CD4-positive, alpha-beta T cell treated with Interferon gamma for 1 hour (primary cell): ENCODE results near the gene TEPSIN.

Experiments used
- DNase-seq: peaks from one replicate; pipeline ENCODE4 v3.0.0-alpha.2; 2020

The TEPSIN gene

DNA sequence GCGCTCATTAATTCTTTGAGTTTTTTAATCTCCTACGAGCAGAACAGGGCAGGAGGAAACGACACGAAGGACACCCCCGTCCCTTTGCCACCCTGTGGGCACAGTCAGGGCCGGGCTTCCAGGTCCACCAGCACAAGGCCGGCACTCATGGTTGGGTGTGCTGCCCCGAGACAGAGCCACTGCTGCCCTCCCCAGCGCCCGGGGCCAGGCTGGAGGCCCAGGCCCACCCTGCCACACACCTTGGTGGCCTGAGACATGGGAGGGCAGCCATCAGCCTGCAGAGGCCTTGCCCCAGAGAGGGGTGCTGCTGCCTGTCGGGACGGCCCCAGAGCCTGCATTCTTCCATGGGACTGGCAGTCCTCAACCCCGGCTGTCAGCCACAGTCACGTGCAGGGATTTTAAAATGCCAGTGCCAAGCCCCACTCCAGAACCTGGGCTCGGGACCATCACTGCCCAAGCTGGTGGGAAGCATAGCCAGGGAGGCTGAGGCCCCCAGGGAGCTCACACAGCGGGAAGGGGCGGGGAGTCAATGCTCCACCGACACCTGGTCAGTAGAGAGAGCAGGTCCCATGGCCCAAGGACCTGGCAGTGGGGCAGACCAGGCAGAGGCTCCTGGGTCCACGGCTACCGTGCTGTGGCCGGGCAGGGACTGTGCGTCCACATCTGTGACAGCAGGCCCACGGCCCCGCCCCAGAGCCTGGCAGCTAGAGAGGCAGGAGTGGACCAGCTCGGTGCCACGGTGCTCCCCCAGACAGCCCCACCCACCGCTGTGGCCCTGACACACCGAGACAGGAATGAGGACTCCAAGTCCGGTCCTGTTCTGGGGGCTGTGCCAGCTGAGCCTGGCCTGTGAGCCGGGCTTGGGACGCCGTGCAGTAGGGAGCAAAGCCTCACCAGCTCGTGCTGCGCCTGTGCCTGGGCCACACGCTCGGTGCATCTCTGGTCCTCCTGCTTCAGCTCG, 43.6 kb downstream of the TEPSIN start:
- DNase-seq: no peak

DNA sequence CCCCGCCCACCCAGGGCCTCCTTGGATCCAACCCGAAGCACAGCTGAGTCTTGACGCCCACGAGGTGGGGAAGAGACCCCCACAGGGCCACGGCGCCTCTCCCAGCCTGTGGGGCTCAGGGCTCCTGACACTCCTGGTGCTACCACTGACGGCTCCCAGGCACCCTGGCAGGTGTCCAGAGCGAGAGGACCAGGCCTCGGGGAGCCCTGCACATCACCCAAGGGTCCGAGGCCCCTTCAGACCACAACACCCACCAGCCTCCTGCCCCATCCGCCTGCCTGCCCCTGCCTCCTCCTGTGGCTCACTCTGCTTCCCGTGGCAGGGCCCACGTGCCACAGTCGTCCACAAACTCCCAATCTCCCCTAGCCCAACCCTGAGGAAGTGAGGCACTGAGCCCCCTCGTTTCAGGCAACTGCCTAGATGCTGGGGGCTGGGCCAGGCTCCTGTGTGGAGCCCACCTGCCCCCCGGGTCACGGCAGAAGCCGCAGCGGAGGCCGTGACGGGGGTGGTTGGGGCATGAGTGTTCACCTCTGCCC, 44.6 kb downstream of the TEPSIN start:
- no peak for DNase-seq

DNA sequence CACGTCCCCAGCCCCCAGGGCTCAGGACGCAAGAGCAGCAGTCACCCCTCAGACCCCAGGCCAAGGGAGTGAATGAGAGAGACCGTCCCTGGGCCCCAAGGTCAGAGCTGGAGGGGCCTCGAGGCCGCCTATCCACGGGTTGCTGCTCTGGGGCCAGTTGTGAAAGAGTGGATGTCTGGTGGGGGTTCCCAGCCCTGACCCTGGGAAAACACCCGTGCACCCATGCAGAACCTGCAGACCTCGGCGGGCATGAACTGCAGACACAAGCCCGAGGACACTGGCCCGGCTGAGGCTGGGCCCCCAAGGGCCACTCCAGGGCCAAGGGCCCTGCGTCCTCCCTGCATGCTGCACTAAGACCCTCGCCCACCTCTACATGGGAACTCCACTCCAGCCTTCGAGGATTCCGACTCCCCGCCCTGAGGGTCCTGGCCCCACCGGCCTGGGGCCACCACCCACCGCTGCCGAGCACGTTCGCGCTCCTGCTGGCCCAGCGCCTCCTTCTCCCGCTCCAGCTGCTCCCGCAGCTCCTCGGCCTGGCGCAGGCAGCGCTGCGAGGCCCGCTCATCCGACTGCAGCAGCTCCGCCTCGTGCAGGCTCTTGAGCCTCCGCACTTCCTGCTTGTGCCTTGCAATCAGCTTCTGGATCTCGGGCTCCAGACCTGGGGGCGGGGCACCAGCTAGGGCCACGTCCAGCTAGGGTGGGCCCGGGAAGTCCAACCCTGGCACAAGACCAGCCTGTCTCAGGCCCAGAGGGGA, 45.2 kb downstream of the TEPSIN start:
- no peak for DNase-seq

DNA sequence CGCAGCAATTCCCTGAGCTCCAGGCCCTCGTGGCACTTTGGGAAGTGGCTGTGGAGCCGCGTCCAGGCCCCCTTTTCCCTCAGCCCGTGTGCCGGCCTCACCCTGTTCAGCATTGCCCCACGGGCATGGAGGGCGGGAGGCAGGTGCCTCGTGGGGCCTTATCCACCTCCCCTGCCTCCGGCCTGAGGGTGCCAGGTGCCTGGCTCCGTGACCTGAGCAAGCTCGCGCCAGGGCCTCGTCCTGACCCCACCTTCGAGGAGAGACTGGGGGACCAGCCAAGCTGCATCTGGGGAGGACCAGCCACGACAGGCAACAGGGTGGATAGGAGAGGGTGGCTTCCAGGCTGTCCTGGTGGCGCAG, 45.8 kb downstream of the TEPSIN start:
- DNase-seq: no peak

DNA sequence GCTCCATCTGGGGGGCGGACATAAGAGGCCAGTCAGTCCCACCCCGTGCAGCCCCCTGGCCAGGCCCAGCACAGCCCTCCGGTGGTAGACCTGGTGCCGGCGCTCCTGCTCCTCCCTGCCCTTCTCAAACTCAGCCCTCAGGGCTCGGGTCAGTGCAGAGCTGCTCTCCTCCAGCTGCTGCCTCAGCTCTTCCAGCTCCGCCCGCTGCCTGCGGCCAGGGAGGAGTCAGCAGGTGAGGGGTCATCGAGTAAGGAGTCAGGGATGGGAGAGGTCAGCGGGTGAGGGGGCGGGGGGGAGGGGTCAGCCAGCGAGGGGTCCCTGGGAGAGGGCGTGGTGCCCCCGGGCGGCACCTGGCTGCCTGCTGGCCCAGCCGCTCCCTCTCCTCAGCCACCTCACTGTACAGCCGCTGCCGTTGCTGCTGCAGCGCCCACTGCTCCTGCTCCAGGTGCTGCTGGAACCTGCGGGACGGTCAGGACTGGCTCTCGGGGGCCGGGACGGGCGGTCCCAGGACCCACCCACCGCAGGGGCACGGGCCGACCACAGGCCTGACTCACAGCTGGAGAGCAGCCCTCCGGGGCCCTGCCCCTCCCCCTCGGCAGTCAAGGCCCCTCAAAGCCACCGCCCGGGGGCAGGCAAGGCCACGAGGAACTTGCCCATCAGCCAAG, 46.3 kb downstream of the TEPSIN start:
- DNase-seq: no peak

DNA sequence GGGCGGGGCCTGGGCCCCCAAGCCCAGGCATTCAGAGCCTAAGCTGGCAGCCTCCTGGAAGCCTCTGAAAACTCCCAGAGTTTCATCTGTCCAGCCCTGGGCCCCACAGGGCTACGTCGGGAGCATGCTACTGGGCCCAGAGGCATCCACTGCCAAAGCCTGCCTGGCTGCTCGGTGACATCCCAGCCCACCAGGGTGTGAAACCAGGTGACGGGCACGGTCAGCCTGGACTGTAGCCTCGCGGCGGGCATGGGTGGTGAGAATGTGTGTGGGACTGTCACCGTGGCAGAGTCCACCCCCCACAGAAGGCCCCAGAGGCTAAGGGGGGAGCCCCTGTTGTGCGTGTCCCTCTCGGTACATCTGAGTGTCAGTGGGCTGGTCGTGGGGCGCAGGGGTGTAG, 47.2 kb downstream of the TEPSIN start:
- DNase-seq: no peak

DNA sequence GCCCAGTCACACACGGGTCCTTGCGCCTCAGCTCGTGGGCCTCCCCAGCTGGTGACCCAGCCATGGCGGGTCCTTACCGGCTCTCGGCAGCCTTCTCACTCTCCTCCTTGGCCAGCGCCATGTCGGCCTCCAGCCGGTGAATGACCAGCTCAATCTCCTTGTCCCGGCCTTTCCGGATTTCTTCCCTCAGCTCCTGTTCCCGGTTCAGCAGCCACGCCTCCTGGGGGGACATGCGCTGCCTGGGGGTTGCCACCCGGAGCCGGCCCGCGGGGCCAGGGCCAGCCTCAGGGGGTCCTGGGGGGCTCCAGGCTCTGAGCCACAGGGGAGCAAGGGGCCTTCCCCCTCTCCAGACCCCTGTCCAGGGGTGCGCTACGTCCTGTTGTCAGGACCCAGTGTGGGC, 47.7 kb downstream of the TEPSIN start:
- DNase-seq: no peak

DNA sequence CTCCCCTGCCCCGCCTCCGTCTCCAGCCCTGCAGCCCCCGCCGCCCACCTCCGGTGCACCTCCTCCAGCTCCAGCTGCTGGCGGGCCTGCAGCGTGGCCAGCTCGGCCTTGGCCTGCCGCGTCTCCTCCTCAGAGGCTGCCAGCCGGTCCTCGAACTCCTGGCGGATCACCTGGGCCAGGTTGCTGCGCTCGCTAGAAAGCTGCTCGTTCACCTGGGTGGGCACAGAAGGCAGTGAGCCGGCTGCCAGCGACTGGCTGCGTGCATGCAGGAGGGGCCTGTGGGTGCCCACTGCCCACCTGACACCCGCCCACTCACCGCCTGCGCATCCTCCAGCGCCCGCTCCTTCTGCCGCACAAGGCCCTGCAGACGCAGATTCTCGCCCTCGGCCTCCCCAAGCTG, 48.3 kb downstream of the TEPSIN start:
- no peak for DNase-seq

DNA sequence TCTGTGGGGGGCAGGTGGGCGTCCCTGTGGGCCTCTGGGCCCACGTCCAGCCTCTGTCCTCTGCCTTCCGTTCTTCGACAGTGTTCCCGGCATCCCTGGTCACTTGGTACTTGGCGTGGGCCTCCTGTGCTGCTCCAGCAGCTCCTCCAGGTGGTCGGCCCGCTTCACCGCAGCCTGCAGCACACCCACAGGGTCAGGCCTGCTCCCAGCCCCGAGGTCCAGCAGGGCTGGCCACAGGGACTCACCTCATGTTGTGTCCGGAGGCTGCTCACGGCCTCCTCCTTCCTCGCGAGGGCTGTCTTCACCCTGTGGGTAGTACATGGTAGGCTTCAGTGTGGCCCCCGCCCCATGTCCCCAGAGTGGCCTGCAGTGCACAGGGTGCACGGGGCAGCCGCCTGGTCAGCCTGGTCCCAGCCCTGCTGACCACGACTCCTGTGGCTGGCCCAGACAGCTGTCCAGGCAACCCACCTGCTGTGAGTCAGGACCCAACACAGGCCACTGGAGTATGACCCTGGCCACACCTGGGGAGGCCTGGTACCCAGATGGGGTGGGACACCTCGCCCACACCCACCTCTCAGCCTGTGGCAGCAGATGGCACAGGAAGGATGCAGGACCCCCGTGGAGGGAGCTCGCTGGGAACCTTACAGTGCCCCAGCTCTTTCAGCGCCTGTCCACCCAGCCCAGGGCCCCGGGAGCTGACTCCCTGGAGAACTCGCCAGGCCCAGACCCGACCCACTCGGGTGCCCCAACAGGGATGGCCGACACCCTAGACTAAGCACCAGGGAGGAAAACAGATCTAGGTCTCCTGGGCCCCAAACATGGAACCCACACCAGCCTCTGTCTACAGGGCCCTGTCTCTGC, 49.0 kb downstream of the TEPSIN start:
- no peak for DNase-seq

DNA sequence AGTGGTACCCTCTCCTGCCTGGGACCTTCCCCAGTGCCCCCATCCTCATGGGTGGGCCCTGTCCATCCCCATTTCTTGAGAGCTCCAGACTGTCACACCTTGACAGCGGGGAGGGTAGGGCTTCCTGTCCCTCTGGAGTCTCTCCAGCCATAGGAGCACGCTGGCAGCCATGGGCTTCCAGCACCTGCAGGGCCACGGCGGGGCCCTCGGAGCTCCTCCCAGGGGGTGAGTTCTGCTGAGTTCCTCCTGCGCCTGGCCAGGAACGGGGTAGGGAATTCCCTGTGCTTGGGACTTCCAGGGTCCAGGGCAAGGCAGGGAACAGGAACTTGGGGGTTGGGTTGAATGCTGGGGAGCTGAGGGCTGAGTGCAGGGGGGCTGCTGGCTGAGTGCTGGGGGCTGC, 49.8 kb downstream of the TEPSIN start:
- no peak for DNase-seq

DNA sequence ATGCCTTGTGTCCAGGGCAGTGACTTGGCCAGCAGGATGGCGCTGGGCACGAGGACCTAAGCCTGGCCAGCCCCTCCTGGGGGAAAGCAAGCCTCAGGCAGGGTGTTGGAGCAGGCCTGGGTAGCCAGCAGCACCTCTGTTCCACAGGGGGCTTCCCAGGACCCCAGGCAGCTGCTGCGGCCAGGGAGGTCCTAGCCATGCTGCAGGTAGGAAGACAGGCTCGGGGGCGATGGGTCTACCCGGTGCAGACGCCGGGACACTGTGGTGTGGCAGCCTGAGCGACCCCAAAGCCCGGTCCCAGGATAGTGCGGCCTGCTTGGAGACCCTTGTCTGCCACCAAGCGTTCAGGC, 50.4 kb downstream of the TEPSIN start:
- DNase-seq: no peak

DNA sequence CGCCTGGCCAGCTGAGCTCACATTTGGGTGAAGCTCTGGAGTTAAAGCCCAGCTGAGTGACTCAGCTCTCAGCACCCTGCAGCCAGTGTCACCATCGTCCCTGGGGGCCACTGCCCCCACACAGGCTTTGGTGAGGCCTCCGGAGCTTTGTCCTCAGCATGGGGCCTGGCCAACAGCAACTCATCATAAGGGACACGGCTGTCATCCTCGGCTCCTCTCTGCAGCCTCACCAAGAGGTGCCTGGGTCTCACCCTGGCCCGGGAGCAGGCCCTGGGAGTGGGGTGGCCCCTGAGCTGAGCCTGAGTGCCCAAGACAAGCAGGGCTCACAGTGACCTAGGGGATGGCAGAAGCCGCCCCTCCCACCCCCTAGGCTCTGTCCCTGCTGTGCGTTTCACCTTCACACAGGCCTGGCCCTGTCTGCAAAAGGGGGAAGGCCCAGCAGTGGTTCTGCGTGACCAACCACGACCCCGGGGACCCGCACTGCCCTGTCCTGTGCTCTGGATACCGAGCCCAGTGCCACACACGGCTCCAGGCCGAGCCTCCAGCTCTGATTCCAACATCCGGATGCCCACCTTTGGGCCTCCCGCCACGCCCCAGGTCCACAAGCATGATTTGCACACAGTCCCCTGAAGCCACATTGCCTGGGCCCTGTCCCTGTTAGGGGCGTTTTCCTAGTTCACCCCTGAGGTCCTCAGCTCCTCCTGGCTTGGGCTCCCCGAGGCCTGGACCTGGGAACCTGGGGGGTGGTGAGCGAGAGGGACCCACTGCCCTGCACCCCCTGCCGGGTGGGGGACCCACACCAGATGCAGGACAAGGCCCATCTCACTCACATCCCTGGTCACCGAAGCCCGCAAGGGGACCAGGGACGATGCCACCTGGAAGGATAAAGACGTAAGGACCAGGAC, 51.0 kb downstream of the TEPSIN start:
- DNase-seq: no peak

DNA sequence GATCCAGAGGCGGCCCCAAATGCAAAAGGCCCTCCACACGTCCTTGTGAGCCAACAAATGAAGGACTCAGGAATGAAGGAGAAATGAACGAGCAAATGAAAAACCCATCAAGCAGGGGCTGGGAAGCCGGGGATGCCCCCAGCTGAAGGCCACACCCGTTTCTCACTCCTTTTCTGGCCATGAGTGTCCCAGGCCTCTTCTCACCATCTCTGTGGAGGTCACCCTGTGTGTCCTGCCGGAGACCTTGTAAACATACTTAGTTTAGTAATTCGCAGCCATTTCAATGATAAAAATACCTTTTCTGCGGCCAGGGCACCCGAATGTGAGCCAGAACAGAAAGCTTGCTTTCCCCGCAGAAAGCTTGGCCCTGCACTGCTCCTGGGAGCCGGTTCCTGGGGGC, 51.7 kb downstream of the TEPSIN start:
- no peak for DNase-seq

DNA sequence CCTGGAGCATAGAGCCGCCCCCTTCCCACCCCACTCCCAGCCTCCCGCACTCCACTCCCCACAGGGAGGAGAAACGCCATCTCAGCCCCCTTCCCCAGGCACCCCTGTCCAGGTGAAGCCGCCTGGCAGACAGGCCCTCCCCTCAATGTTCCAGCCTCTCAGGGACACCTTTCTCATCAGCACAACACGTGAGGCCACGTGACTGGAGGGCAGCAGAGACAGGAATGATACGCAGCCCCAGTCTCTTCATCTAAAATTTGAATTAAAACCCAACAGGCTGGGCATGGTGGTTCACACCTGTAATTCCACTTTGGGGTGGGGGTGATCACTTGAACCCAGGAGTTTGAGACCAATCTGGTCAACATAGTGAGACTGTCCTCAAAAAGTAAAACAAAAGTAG, 52.7 kb downstream of the TEPSIN start:
- DNase-seq: no peak

DNA sequence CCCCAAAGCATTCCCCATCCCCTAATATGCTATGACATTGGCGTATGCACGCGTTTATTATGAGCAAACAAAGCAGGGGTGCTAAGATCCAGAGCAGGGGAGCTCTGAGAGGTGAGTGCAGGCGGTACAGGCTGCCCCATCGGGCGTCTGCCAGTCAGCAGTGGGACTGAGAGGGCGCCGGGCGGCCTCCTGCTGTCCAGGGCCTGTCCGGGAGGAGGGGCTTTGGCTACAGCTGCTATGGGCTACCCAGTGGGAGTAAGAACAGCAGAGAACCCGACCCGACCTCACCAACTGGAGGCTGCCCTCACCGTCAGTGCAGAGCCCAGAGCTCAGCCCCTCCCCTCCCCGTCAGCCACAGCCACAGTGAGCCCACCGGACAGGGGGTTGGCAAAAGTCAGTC, 54.3 kb downstream of the TEPSIN start:
- no peak for DNase-seq

DNA sequence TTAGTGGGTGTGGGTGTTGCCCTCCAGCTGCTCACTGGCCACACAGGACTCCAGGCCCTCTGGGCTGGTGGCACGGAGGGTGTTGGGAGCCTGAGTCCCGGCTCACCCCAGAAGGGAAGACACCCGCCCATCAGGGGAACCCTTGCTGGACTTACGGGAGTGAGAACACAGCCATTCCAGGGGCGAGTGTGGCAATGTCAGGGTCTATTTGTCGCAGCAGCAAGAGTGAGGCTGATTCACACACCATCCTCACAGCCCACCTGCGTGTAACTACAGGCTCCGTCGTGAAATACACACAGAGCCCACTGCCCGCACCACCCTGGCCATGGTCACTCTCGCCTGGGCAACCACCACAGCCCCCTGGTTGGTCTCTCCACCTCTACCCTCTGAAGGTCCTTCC, 55.0 kb downstream of the TEPSIN start:
- no peak for DNase-seq

DNA sequence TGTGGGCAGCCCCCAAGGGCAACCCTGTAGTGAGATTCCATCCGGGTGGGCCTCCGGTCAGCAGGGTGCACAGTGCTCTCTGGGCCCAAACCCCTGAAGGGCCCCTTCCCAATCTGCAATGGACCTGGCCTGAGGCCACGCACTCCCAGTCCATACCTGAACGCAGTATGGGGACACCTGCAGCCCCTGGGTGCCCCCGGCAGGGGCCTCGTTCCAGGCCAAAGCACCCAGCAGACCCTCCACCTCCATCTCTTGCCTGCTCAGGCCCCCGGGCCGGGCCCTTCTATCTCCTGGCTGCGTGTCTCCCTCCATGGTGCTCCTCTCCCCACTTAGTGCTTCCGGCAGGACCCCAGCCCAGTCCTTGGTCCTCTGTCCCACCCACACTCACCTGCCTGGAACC, 55.5 kb downstream of the TEPSIN start:
- no peak for DNase-seq

DNA sequence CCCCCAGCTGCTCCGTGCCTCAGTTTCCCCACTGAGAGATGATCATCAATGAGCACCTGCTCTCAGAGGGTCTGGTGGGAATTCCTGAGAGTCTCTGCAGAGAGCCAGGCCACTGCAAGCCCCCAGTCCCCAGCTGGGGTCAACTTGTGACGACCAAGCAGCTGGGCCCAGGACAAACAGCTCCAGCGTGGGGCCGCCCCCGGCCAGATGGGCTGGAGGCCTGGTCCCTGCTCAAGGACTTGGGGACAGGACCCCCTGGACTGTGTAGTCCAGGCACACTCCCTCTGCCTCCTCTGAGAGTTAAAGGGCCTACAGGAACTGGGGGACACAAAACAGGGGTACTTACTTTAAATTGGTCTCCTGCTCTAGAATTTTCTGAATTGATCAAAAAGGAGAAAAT, 56.3 kb downstream of the TEPSIN start:
- DNase-seq: no peak

DNA sequence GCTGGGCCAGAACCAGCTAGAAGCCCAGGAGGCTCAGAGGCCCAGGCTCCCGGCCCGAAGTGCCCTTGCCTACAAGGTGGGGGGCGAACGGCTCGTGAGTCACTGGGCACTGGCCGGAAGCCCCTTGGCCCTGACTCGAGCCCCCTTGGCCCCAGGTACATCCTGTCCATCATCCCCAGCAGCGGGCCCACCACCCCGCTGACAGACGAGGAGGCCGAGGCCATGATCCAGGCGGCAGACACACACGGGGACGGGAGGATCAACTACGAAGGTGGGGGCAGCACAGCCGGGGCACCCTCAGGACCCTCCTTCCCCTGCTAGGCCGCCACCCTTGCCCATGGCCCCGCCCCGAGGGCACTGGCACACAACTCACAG, 57.1 kb downstream of the TEPSIN start:
- DNase-seq: no peak

DNA sequence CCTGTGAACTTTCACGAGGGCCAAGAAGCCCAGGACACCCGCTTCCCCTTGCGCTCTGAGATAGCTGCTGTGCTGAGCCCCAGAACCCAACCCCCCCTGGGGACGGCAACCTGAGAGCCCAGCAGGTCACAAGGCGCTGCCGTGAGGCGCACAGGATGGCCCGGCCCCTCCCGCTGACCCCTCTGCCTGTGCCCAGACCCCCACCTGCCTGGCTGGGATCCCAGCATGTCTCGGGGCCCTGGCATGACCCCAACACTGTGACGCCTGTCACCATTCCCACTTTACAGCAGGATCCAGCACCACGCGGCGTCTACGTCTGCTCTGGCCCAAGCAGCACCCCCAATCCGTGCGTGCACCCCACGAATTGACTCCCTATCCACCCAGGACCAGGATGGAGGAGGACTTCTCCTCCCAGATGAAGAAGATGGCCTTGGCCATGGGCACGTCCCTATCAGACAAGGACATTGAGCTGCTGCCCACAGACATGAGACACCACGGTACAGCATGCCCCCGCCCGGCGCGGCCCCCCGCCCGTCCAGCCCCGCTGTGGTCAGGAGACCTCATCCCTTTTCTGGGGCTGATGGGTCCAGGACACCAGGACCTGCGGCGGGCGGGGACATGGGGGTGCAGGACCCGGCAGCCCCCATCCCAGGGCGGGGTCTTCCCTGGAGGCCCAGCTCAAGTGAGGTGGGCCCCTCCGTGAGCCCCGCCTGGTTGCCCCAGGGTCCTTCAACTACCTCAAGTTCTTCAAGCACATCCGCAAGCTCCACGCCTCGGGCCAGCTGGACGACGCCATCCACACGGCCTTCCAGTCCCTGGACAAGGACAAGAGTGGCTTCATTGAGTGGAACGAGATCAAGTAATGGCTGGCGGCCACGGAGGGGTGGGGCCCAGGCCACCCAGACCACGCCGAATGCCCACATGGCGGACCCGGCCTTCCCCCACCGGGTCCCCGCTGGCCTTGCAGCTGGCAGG, 57.7 kb downstream of the TEPSIN start:
- no peak for DNase-seq
